Measurements from ENCODE around the gene PXMP2.

Gene PXMP2

DNA sequence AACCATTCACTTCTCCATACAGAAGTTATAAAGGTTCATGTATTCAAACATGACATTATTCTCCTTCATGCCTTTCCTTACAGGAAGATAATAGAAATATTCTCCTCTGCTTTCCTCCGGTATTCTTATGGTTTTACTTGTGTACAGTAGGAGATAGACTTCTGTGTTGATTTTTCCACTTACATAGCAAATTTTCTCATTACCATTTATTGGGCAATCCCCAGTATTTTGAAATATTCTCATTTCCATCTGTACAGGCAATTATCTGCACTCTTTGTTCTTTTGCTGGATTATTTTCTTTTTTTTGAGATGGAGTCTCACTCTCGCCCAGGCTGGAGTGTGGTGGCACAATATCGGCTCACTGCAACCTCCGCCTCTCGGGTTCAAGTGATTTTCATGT lies 11.0 kb downstream of the PXMP2 start:
- no peak for DNase-seq

DNA sequence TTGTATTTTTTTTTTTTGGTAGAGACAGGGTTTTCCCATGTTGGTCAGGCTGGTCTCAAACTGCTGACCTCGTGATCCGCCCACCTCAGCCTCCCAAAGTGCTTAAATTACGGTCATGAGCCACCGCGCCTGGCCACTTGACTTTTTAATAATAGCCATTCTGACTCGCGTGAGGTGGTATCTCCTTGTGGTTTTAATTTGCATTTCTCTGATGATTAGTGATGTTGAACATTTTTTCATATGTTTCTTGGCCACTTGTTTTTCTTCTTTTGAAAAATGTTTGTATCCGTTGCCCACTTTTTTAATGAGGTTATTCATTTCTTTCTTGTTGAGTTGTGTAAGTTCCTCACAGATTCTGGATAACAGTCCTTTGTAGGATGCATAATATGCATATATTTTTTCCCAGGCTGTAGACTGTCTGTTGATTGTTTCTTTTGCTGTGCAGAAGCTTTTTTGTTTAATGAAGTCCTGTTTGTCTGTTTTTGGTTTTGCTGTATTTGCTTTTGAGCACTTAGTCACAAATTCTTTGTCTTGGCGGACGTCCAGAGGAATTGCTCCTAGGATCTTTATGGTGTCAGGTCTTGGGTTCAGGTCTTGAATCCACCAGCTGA lies 12.9 kb downstream of the PXMP2 start:
- DNase-seq = no peak

DNA sequence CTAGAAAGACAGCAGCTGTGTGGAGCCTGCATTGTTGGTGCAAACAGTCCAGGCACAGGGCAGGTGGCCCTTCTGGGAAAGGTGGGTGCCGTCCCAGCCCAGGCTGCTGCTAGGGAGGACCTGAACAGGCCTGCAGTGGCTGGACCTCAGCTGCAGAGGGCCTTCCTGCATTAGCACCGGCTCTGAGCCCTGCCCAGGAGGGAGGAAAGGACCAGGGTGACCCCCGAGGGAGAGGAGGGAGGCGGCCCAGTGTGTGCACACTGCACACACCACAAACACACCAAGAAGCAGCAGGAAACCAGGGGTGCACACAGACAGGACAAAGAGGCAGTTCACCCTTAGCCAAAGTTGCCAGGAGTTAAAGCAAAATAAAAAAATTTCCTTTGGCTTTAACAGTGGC lies 15.3 kb downstream of the PXMP2 start:
- no peak for DNase-seq

DNA sequence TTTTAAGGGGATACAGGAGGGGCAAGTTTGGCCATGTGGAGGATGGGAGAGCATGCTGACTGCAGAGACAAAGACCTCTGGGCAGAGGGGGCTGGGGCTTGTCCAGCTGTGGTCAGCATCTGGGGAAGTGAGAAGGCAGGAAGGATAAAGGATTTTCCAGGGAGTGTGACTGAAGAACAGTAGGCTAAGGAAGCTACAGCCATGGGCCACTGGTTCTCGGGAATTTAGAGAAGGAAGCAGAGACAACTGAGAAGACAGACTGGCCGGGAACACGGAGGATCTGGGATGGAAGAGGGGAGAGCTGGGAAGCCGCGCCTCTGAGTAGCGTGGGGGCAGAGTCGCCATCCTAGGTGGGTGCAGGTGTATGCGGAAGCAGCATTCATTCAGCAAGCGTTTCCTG lies 16.3 kb downstream of the PXMP2 start:
- DNase-seq = no peak

DNA sequence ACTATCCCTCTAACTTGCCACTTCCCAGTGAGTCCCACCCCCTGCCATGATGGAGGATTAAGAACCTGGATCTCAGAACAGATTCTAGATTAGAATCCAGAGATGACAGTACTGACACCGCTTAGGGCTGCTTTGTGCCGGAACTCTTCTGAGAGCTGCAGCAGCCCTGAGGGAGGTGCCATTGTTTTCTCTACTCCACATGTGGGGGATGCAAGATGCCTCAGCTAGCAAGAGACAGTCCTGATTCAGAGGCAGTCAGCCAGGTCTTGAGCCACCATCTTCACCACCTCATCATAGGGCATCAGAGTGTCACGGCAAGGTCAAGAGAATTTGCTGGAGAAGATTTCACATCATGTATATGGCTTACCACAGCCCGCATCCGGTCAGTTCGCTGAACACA lies 19.9 kb downstream of the PXMP2 start:
- DNase-seq = no peak

DNA sequence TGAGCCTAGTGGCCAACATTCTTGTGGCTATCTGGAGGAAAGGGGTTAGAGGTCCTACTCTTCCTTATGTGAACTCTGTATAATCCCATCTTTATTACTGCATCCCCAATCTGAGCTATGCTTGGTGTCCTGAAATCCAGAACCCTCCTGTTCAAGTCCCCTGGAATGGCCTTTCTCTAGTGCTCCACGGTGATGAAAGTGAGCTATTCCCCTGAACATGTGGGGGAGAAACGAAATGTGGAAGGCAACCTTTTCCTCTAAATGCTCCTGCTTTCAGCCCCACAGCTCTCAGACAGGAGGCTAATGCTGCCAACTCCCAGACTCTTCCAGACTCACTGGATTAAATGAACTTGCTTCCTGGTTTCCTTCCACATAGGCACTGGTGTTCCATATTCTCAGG lies 20.8 kb downstream of the PXMP2 start:
- no peak for DNase-seq

DNA sequence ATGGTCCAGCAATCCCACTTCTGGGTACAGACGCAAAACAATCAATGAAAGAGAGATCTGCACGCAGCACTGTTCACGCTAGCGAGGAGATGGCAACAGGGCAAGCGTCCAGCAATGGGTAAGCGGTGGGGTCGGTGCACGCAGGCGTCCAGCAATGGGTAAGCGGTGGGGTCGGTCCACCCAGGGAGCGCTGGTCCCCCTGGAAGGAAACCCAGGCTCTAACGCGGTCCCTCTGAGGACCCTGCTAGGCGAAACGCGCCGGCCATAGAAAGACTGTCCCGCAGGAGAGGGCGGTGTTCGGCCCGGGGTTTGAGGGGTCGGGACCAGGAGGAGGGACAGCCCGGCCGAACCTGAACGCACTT lies 22.6 kb downstream of the PXMP2 start:
- no peak for DNase-seq

DNA sequence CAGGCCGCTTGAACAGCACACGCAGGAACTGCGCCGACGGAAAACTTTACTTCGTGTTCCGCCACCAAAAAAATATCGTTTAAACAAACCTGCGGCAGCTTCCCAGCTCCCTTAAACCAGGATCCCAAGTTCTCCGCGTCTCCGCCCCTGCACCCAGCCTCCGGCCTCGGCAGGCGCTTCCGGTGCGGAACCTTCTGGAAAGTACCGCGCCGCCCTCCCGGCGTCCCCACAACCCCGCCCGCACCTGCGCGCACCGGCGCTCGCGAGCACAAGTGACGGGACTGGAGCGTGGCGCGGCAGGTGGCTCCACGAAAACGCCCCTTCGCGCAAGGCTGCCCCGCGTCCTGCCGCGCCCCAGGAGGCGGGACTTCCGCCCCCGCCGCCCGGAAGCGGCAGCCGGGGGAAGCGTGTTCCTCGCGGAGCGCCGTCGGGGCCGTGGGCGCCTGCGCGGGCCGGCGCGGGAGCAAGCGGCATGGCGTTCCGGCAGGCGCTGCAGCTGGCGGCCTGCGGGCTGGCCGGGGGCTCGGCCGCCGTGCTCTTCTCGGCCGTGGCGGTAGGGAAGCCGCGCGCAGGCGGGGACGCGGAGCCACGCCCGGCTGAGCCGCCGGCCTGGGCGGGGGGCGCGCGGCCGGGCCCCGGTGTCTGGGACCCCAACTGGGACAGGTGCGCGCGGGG lies 23.2 kb downstream of the PXMP2 start, which contains the start of gene PGAM5:
TSS of gene PGAM5 (plus strand) at position 438 of the 675 bp plus-strand sequence. CDS start at position 473, 35 bp downstream.
- peak; percentile 89 for DNase-seq

DNA sequence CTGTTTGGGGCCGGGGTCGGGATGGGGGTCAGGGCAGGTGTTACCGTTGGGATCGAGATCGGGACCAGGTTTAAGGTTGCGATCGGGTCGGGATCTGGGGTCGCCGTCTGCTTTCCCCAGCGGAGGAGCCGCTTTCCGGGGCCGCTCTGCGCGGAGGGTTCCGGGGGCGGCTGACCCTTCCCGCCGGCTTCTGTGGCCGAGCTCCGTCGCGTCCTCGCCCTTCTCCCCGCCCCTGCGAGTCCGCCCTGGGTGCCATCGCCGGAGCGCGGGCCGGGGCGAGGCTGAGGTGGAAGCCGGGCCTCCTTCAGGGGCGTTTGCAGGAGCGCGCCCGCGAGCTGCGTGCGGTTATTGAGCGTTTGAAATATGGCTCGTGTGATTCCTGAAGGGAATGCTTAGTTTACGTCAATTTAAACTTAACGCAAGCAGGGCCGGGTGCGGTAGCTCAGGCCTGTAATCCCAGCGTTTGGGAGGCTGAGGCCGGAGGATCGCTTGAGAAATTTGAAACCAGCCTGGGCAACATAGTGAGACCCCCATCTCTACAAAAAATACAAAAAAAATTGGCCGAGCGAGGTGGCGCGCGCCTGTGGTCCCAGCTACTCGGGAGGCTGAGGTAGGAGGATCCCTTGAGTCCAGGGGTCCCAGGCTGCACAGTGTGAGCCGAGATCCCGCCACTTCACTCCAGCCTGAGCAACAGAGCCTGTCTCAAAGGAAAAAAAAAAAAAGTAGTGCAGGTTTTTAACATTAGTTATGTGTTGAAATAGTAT lies 23.9 kb downstream of the PXMP2 start:
- DNase-seq = peak; percentile 8

DNA sequence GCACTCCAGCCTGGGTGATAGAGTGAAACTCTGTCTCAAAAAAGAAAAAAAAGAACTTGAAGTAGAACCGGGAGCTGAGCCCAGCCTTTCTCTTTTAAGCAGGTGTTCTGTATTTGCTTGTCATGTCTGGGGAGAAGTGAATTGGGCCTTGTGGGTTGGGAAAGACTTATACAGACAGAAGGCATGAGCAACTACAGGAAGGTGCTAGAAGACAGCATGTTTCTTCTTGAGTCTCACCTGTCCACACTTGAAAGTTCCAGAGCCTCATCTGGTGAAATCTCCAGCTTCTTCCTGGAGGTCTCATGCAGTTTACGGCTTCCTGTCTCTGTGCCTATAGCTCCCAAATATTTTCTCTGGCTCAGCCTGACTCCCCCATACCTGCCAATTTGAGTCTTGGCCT lies 25.7 kb downstream of the PXMP2 start:
- DNase-seq = no peak

DNA sequence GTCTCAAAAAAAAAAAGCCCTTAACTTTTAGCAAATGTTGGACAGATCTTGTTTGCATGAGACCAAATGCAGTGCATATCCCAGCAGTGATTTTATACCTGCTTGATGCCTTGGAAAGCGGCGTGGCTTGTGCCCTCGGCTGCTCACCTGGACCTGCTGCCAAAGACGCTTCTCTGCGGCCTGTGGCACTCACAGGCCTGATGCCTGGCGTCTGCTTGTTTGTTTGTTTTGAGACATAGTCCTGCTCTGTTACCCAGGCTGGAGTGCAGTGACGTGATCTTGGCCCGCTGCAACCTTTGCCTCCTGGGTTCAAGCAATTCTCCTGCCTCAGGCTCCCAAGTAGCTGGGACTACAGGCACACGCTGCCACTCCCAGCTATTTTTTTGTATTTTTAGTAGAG lies 28.5 kb downstream of the PXMP2 start:
- no peak for DNase-seq

DNA sequence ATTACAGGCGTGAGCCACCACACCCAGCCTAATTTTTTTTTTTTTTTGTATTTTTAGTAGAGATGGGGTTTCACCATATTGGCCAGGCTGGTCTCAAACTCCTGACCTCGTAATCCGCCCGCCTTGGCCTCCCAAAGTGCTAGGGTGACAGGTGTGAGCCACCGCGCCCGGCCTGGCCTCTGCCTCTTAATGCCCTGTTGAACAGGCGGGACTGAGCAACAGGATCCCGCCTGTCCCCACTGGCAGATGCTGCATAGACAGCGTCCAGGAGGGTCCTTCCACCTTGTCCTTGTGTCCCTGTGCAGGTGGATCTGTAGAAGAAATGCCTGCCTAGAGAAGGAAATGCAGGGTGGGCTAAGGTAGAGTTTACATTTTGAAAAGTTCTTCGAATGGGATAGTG lies 29.0 kb downstream of the PXMP2 start:
- DNase-seq = no peak

DNA sequence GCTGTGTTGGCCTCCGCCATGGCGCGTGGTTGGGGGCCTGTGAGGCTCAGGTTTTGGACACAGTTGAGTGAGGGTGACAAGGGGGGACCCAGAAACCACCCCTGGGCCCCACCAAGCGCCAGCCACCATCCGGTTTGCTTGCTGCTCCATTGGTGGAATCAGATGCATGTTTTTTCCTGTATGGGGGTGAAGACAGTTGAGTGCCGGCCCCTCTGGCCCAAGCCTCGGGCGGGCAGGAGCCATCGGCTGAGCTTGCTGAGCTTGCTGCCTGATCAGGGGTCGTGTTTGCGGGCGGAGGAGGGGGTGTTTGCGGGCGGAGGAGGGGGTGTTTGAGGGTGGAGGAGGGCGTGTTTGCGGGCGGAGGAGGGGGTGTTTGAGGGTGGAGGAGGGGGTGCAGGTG lies 29.6 kb downstream of the PXMP2 start:
- DNase-seq = no peak

DNA sequence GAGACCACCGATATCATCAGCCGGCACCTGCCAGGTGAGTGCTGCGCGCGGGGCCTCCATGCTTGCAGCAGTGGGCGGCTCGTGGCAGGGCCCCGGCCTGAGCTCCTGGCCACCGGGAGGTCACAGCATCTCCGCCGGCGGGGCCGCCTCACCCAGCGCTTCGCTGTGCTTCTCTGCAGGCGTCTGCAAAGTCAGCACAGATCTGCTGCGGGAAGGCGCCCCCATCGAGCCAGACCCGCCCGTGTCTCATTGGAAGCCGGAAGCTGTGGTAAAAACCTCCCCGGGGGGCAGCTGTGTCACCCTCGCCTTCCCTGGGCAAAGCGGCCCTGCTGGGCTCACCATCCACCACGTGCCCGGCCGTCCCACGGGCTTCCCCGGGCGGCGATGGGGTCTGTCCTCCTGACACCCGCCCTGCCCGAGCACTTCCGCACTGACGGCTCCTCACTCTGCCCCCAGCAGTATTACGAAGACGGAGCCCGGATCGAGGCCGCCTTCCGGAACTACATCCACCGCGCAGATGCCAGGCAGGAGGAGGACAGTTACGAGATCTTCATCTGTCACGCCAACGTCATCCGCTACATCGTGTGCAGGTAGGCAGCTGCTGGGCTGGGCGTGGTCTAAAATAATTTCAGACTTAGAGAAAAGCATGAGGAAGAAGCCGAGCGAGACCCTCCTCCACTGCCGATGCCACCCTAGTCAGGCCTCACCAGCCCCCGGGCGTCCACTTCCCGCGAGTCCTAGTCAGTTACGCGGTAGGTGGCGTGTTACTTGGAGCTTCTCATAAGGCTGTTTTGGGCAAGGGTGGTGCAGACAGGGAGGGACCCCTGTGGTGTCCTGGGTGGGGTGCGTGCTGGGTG lies 30.4 kb downstream of the PXMP2 start:
- no peak for DNase-seq

DNA sequence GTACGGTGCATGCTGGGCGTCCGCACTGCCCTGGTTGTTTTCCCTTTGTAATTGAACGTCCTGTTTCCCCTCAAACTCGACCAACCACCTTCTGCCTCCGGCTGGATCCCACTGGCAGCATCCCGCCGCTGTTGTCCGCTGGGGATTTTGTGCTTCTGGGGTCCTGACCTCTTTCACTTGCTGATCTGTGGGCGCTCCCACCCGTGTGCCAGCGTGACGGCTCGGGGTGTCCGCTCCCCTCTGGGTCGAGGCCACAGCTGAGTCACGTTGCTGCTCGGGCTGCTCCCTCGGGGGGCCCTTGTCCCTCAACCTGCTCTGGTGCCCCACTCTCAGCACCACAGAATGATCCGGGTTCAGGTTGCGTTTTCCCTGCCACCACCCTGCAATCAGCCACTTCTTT lies 31.3 kb downstream of the PXMP2 start:
- no peak for DNase-seq

DNA sequence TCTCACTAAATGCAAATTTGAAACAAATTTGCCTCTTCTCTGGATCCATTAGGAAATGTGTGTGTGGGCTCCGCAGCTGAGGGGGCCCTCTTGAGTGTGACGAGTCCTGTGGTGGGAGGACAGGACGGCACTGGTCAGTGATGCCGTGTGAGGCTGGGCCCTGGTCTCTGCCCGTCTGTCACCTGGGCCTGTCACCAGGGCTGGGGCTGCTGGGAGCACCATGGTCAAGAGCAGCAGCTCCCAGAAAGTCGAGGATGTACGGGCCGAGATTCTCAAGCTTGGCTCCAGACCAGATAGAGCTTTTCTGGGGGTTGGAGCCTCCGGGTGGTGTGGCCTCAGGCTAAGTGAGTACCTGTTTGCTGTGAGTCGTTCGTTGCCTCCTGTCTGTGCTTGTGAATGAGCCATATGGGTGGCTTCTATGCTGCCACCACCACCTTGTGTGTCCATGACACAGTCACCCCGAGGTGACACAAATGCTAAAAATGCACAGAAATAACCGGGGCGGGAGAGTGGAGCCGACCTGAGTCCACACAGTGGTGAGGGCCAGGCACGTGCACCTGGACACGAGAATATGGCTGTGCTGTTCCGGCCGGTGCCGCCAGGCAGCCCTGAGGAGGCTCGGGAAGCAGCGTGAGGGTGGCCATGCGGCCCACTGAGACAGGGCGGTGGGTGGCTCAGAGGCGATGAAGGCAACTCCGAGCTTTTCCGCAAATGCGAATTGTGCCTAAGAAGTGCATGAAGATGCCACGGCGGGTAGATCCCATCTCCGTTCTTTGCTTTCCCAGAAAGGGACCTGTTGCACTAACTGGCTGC lies 32.0 kb downstream of the PXMP2 start:
- DNase-seq = no peak

DNA sequence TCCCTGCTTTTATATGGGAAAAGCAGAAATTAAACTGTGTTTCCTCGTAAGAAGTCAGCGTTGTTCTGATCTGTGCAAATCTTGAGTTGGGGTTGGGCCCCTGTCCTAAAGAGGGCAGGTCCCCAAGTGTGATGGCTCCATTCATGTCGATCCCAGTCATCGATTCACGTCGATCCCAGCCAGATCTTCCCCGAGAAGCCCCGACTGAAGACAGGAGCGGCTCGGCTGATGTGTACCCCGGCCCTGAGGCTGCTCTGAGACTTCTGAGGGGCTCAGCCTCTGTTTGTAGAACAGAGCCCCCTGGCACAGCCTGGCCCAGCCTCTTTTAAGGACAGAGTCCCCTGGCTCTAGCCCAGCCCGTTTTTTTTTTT lies 32.6 kb downstream of the PXMP2 start:
- no peak for DNase-seq

DNA sequence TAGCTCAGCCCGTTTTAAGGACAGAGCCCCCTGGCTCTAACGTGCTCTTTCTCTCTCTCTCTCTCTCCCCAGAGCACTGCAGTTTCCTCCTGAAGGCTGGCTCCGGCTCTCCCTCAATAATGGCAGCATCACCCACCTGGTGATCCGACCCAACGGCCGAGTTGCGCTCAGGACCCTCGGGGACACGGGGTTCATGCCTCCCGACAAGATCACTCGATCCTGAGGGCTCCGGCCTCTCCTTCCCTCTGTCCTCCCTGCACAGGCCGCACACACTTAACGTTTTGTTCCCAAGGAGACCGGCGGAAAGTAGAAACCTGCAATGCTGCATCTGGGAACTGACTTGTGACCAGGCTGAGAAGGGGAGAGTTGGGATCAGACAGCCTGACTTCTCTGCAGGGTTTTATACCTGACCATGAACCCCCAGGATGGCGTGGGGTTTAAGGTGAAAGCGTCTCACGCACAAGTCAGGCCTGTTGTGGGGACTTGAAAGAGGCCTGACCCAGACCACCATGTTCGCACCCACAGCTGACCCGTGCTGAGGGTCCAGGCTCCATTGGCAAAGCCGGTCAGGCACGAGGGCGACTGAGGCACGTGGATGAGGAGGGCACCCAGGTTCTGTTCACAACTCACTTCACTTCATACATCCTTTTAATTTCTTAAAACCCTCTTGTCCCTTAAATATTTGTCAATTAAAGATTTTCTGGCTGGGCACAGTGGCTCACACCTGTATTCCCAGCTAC lies 33.4 kb downstream of the PXMP2 start:
- DNase-seq = no peak

DNA sequence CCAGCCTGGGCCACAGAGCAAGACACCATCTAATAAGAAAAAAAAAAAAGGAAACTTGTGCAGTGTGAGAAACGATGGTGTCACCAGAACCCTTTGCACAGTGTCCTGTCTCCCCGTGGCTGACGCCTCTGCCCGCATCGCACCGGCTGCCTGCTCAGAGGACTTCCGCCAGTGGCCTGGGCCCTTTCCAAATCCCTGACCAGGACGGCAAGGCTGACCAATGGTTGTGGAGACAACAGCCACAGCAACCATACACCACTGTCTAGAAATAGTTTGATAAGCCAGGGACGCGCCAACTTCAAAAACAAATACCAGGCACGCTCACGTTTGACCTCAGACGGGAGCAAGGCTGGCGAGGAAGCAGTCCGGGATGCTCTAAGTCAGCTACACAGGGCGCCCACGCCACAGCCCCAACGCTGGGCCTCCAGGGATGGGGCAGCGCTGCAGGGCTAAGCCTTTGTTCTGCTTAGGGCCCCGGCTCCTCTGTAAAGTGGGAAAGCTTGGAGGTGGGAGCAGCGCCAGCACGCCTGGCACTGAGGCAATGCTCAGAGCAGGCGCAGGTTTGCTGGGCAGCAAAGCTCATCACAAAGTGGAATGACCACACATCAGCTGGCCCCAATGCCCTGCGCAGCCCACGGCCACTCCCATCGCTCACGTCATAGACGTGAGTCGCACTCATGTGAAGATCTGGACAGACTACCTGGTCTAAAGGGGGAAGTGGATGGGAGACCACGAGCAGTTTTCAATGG lies 35.8 kb downstream of the PXMP2 start:
- DNase-seq = no peak

DNA sequence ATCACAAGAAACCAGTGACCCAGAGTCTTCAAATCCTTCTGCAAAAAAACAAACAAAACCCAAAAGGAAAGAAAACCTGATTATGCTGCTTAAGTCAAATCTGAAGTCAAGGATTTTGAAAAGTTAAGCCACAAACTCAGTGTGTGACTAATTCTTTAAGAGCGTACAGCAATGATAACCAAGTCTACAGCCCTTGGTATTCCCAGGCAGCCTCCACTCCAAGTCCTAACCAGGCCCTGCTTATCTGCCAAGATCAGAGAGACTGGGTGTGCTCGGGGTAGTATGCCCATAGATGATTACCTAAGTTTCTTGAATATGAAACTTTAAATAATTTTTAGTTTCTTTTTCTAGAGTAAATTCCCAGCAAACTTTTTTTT lies 36.4 kb downstream of the PXMP2 start:
- no peak for DNase-seq

Data from stimulated activated naive CD4-positive, alpha-beta T cell treated with Interleukin-2 at 50 U/mL for 16 hours (primary cell).